Stimulated activated CD8-positive, alpha-beta memory T cell treated with anti-CD3 and anti-CD28 coated beads, Interleukin-12 subunit alpha, Interleukin-12 subunit beta, amount 100 ng/mL, for 24 hours (primary cell): ENCODE results near the gene PVALB.

Source experiments
- DNase-seq: peaks from one replicate; pipeline ENCODE4 v3.0.0-alpha.2; 2020; ENCODE audit errors: extremely low read depth

Gene PVALB, protein sequence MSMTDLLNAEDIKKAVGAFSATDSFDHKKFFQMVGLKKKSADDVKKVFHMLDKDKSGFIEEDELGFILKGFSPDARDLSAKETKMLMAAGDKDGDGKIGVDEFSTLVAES

DNA sequence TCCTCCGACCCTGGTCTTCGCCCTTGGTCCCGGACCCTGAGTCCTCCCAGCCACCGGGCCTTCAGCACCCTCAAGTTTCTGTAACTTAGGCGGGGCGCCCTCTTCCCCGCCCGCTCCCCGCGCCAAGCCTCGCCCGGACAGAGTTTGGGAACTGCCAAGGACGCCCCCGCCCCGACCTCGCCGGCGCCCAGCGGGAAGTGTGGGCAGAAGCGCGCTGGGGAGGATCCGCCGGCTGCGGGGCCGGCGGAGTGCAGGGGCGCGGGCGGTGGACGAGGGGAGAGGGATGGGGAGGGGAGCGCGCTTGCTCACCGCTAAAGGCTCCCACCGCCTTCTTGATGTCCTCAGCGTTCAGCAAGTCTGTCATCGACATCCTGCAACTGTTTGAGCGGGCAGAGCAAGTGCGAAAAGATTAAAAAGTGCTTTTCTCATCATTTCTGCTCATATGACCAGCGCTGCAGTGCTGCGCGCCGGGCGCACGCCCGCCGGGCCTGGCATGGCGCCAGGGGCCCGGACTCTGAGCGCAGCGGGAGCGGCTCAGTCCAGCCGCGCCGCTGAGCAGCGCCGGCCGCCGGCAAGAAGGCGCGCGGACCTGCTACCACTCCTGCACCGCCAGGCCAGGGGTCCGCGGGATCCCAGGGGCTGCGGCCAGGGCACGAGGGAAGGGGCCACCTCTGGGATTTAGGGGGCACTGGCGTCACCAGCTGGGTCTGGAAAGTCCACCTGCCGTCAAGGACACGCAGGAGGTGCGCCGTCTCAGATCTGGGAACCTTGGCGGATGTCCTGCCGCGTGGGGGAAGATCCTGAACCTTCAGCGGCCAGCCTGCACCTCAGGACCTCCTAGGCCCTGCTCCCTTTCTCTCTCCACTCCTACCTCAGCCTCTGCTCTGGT lies at the start of gene PVALB:
TSS of gene PVALB (minus strand) at position 400 of the 889 bp plus-strand sequence. CDS start at position 370, 30 bp downstream.
- no peak for DNase-seq

- no peak for DNase-seq
Measured at GRCh38 chr22:36865346-36865745, 48.5 kb upstream of the PVALB start.

- no peak for DNase-seq
Measured at GRCh38 chr22:36864454-36865215, 47.8 kb upstream of the PVALB start.

DNA sequence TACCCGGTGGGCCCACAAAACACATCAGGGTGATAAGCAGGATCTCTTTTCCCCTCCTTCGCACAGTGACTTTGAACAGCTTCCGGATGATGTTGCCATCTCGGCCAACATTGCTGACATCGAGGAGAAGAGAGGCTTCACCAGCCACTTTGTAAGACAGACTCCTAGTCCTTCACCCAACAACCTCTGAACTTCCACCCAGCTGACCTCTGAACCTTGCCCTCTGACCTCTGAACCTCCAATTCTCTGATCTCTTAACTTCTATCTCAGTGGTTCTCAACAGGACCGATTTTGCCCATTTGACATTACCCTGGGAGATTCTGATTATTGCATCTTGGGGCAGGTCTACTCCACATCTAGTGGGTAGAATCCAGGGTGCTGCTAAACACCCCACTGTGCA lies 47.1 kb upstream of the PVALB start:
- no peak for DNase-seq

- no peak for DNase-seq
Measured at GRCh38 chr22:36863281-36863680, 46.4 kb upstream of the PVALB start.

DNA sequence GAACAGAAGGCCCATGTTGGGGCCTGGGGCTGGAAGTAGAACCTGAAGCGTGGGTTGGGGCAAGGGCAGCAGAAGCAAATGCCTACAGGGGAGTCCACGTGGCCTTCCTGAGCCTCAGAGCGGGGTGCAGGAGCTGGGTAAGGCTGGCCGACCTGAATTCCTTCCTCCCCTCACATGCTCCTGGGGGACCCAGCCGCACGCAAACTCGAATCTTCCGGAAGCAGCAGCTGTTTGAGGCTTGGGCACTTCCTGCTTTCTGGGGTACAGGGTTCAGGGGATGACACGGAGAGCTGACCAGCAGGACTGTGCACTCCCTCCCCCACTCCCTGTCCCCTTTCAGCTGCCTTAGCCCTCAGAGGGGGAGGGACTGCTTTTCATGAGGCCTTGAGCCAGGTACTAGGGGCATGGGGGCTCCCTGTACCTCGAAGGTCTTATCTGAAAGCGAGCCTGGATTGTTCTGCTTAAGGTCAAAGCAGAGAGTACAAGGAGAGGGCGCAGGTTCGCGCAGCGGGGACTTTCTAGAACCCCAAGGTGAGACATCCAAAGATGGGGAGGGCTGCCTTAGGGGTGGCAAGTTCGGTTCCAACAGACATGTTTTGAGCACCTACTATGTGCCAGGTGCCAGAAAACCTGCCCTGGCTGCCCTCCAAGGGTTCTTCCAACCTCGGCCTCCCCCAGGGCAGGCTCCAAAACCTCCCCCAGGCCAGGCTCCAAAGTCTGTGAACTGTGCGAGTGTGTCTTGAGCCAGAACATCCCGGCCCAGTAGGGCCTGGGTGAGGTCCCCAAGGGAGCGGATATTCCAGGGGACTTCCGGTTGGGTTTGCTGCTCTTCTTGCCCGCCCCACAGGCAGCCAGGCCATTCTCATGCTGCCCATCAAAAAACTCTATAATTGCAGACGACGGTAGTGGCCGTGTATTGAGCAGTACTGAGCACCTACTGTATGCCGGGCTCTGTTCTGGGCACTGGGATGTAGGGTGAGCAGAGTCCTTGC lies 45.7 kb upstream of the PVALB start:
- no peak for DNase-seq

- DNase-seq = no peak
Measured at GRCh38 chr22:36860821-36861659, 44.2 kb upstream of the PVALB start, which contains the start of gene NCF4. Gene NCF4 (plus strand): TSS chr22:36861006. CDS start chr22:36861172, 166 bp downstream.

DNA sequence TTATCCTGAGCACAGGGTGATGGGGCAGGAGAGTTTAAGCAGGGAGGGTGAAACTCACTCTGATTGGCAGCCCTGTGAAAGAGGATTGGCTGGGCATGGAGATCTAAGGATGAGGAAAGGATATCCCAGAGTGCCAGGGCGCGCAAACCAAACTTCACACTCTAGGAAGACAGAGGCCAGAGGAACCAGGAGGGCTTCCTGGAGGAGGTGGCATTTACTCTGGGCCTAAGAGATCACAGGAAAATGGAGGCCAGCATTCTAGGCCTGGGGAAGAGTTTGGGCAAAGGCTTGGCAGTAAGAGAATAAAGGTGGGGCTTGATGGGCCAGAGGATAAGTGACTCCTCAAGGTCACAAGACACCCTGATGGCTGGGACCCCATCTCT lies 43.6 kb upstream of the PVALB start:
- DNase-seq = no peak

GRCh38 chr22:36860017-36860416 lies 43.2 kb upstream of the PVALB start:
- no peak for DNase-seq

DNA sequence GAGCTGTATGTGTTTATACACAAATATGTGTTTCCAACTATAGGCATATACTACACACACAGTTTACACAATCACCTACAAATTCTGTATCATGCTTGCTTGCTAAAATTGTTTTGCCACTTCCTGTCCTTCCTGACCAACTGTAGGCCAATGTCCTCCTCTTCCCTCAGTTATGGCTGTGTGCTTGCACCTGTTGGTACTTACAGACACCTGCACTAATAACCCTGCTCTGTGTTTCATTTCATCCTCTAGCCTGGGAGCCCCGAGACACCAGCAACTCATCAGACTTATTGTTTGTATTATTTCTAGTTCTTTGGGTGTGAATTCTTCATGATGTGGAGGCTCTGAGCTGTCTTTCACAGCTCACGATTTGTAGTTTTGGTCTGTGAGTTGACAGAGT lies 42.1 kb upstream of the PVALB start:
- no peak for DNase-seq

GRCh38 chr22:36858156-36858555 lies 41.3 kb upstream of the PVALB start:
- no peak for DNase-seq

DNA sequence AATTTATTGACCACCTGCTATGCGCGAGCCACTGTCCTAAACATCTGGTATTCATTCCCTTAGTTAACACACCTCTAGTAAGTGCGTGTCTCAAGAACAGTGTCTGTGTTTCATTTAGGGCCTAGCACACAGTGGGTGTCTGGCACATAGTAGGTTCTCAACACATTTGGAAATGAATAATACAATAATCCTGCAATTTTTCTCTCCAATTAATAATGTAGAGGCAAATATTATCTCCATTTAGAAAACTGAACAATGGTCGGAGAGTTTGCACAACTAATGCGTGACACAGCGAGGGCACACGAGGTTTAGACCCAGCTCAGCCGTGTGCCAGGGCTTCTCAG lies 39.9 kb upstream of the PVALB start:
- no peak for DNase-seq

- DNase-seq = peak; percentile 80
Measured at GRCh38 chr22:36856121-36856791, 39.4 kb upstream of the PVALB start.

GRCh38 chr22:36855478-36855877 lies 38.6 kb upstream of the PVALB start:
- no peak for DNase-seq

GRCh38 chr22:36853407-36854099 lies 36.7 kb upstream of the PVALB start:
- peak; percentile 74 for DNase-seq

GRCh38 chr22:36852056-36852973 lies 35.5 kb upstream of the PVALB start:
- no peak for DNase-seq

DNA sequence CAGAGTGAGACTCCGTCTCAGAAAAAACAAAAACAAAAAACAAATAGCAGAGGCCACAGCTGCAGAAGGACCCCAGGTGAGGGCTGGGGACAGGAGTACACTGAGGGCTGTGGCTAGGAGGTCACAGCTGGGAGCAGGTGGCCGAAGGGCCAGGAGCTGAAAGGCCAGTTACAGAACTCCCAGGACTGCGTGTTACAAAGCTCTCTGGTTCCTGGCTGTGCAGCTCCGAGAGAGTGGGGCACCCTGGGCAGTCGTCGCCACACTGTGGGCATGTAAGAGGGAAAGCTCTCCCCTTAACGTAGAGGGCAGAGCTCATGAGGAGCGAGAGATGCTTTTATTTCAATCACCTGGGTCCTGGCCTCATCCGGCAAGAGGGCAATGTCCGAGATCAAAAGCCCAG lies 33.8 kb upstream of the PVALB start:
- DNase-seq = no peak

DNA sequence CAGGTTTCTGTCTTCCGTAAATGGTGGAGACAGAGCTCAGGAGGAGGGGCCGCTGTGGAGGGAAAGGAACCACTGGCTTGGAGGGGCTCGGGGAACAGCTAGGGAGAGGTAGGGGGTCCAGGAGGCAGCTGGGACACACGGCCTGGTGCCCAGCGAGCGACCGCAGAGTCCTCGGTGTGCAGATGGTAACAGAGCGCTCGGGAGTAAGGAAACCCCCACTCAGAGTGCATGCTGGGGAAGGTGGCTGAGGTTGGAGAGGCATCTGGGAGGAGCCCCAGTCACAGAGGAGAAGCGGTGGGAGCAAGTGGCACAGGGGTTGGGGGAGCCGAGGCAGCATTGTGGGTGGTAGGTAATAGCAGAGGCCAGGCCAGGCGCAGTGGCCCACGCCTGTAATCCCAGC lies 33.2 kb upstream of the PVALB start:
- no peak for DNase-seq
